Stimulated activated CD8-positive, alpha-beta memory T cell treated with anti-CD3 and anti-CD28 coated beads, Interleukin-7, amount 100 ng/mL, for 48 hours (primary cell): ENCODE results near the gene SUPT4H1.

Source experiments
- DNase-seq, 2 donors: peaks; one replicate each; pipeline ENCODE4 v3.0.0-alpha.2; 2020; ENCODE audit warnings: low read depth in 1 of 2; ENCODE audit errors: extremely low read depth in 1 of 2

The SUPT4H1 gene

GRCh38 chr17:58320163-58320558, 31.8 kb downstream of the SUPT4H1 start:
- DNase-seq: no peak

- DNase-seq: no peak
Measured at GRCh38 chr17:58319173-58320162, 32.5 kb downstream of the SUPT4H1 start.

DNA sequence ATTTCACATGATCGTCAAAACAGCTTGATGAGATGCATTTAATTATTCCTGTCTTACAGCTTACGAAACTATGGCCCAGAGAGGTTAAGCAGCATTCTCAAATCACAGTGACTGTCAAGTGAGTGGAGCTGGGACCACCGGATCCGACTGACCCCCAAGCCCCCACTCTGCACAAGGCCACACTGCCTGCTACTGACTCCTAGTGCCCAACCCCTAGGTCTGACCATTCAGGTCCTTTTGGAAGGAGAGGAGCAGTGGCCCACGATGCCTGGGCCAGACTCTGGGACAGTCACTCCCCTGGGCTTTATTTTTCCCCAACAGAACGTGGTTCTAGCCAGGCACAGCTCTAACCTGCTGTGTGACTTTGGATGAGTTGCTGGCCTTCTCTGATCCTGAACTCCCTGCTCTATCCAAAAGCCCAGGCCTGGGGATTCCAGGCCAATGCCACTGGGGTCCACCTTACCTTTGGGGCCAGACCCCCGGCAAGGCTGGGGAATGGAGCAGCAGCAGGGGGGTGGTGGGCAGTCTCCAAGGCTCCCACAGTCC, 33.3 kb downstream of the SUPT4H1 start:
- DNase-seq: no peak

GRCh38 chr17:58318065-58318481, 33.9 kb downstream of the SUPT4H1 start:
- no peak for DNase-seq

DNA sequence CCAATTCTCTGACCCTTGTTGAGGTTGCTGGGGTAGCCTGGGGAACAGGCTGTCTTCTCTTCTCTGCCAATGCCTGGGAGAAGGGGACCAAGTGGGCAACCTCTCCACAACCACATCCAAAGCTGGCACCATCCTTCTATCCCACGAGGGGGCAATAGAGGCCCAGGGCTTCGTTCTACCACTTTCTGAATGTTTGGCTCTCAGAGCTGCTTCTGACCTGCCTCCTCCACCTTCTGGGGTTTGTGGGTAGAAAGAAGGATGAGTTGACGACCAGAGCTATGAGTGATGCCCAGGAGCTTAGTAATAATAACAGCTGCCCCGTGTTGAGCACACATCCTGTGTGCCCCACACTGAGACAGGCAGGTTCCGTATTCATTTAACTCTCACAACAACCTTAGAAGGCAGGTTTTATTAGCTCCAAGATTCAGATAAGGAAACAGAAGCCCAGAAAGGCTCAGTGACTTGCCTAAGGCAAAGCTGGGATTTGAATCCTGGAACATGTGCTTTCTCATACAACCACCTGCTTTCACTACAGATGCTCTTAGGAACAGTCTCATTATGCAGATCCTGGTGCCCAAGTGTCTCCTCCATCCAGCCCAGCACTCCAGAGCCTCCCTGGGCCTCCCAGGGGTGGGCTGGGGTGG, 34.5 kb downstream of the SUPT4H1 start:
- DNase-seq: peak in 1 of 2 donors; percentile 77

GRCh38 chr17:58316260-58316960, 35.6 kb downstream of the SUPT4H1 start:
- no peak for DNase-seq

- no peak for DNase-seq
Measured at GRCh38 chr17:58315750-58316149, 36.3 kb downstream of the SUPT4H1 start.

DNA sequence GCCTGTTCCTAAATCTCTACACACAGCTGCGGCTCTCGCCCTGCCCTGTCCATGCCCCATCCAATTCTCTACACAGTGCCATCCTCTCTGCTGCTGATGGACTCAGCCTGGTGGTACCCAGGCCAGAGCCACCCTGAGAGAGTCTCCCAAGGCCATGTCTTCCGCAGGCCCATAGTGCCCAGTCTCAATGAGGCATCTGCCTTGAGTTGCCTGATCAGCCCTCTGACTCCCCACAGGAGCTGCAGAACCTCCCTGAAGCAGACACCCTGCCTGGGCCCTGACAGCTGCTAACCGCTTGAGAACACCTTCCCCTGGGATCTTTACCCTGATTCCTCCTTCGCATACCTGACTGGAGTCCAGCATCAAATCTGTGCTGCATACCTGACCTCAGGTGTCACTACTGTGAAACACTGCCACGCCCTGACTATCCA, 36.7 kb downstream of the SUPT4H1 start:
- no peak for DNase-seq

GRCh38 chr17:58314706-58315015, 37.3 kb downstream of the SUPT4H1 start:
- DNase-seq: no peak

DNA sequence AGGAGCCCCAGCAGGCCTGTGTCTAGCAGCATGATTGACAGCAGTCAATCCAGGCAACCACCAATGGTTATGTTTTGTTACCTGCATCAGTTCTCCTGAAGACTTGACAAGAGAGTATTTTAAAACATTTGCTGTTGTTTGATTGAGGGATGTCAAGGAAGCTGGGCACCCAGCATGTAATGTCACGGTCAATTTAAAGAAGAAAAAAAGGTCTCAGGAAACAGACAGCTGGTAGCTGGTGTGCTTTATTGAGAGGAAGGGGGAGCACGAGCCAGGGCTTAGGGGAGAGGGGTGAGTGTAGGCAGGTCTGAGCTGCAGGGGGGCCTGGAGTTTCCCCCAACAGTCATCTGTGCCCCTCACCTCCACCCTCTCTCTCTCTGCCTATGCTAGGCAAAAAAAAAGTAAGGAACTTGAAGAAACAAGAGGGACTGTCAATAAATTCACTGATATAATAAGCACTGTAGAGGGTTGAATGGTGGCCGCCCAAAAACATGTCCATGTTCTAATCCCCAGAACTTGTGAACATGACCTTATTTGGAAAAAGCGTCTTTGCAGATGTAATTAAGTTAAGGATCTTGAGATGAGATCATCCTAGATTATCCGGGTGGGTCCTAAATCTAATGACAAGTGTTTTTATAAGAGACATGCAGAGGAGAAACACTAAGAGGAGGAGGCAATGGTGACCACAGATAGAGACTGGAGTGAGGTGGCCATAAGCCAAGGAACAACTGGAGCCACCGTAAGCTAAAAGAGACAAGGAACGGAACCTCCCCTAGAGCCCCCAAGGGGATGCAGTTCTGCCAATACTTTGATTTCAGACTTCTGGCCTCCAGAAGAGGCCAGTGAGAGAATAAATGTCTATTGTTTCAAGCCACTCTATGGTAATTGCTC, 37.9 kb downstream of the SUPT4H1 start:
- no peak for DNase-seq

DNA sequence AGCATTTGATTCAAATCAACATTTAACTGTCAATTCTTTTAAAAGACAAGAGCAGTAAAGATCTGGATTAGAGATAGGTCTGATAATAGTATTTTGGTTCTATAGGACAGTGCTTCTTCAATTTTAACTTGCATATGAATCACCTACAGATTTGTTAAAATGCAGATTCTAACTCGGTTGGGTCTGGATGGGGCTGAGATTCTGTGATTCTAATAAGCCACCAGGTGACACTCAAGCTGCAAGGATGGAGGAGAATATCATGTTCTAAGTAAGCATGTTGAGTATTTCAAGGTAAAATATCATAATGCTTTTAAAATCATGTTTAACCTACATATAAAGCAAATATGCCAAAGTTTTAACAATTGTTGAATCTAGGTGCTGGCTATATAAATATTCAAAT, 39.2 kb downstream of the SUPT4H1 start:
- DNase-seq: no peak

- DNase-seq: no peak
Measured at GRCh38 chr17:58312021-58312630, 39.9 kb downstream of the SUPT4H1 start.

- DNase-seq: no peak
Measured at GRCh38 chr17:58311429-58311894, 40.5 kb downstream of the SUPT4H1 start.

- DNase-seq: no peak
Measured at GRCh38 chr17:58310511-58311428, 41.2 kb downstream of the SUPT4H1 start.

DNA sequence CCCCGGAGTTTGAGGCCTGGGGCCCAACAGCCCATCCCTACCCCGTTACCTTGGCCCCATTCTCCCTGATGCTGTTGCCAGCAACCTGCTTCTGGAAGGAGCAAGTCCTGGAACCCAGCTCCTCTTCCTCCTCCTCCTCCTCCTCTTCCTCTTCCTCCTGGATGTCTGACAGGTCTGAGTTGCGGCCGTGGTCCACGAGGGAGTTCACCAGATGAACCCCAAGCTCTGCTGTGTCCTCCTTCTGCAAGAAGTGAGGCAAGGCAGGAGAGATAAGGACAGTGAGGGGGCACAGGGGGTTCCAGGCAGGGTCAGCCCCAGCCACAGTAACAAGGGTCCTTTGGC, 42.1 kb downstream of the SUPT4H1 start:
- no peak for DNase-seq

DNA sequence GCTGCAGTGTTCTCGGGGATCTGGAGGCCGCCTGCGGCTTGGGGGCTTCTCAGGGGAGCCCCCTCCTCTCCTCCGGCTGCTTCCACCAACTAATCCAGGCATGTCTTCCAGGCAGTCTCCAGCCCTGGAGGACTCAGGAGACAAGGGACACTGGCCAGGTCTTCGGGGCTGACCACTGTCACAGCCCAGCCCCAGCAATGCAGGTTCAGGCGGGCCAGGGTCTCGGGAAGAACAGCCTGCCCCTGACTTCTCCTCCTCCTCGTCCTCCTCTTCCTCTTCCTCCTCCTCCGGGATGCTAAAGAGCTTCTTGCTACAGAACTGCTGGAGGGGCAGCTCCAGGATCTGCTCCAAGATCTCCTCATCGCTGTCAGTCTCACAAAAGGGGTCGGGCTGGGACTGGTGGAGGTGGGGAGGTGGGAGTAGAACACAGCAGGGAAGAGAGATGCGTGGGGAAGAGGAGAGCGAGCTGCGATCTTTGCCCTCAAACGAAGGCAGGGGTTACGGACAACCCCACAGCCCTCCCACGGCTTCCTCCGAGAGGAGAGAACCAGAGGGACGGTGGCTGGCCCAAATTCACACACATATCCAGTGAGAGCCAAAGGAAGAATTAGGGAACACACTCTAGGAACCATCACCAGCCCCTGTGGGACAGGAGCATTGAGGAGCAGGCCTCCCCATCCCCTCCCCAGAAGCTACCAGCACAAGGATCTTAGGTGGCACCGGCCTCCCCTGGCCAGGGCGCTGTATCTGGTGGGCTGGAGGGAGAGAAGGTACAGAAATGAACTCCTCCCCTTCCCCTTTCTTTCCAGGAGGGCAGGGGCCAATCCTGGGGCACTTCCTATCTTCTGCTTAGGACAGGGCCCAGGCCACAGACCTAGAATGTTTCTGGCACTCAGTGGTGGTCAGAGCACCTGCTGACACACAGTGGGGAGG, 42.8 kb downstream of the SUPT4H1 start:
- no peak for DNase-seq

DNA sequence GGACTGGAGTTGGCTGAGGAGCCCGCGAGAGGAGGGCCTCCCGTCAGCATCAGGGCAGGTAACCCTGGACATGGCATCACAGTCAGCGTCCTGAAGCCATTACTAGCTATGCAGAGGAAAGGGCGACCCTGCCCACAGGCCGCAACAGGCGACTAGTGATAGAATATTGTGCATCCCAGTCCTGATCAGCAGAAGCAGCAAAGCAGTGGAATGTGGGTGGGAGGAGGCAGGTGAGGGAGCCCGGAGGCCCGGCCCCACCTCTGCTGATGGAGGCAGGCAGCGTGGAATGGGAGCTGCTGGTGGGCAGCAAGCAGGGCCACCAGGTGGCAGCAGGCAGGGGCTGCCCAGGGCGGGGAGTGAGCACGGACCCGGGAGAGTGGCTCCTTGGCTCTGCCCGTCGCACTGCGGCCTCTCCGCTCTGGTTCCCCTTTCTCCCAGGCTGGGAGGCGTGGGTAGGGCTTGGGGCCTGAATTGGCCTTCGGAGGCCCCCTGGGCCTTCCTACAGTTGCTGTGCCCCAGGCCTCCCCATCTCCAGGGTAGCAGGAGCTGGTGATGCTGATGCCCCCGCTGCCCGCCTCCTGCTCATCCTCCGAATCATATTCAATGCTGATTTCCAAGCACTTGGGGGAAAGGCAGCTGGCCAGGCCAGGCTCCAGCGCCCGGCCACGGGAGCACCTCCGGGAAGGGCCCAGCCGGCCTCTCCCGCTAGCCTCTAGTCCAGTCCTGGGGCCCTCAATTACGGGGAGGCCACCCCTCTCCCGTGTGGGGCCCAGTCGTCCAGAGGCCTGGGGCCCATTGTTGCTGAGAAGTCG, 43.6 kb downstream of the SUPT4H1 start:
- DNase-seq: no peak
